ENCODE data around the gene BMP2K.

BMP2K gene

DNA sequence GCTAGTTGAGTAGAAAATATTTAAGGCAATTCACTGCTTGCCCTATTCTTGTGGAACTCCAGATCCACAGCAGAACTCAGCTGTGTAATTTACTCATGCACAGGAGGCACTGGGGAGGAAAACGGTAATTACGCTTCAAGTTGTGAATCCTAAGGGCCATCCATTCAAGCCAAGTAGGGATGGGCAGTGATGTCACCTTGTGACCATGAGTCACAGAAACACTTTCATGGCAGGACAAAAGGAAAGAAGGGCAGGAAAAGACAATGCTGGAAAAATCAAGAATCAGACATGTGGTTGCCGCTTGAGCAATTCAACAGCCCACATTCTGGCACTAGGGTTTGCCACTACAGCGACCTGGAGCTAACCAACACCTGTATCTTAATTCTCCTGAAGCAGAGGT lies 161.7 kb downstream of the BMP2K start:
- Histone ChIP-seq H3K9ac (ENCODE audit: low read depth, low read length) (no peak overlapping the region), H3K27me3 (ENCODE audit: control insufficient read depth, insufficient read depth, low read length) (peaks cover 15% of the 10 kb centered on the region), H3K4me3 (ENCODE audit: low read depth, low read length) (peak overlapping the region; percentile 95), H3K27ac (ENCODE audit: low read depth, low read length) (no peak overlapping the region), H3K4me1 (ENCODE audit: control insufficient read depth, insufficient read depth, low read length) (peaks cover 26% of the 10 kb centered on the region), H3K9me3 (ENCODE audit: control insufficient read depth, insufficient read depth, low read length) (no peaks in the 10 kb centered on the region), H3K36me3 (ENCODE audit: control insufficient read depth, insufficient read depth, low read length) (peaks cover 10% of the 10 kb centered on the region)

DNA sequence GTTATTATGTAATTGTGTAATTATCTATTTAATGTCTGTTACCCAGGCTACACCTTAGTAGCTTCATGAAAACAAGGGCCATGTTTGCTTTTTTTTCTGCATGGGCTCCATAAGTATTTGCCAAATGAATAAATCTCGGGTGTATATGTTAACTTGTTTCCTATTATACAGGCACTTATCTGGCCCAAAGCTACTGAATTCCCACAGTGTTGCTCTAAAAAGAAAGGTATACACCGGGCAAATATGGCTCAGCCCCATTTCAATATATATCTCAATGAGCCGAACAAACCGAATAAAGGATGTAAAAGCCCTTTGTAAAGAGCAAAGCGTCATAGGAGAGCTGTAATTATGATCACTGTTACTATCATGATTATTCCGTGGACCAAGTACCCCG lies 162.3 kb downstream of the BMP2K start:
- Histone ChIP-seq H3K9me3 (ENCODE audit: control insufficient read depth, insufficient read depth, low read length) (no peaks in the 10 kb centered on the region), H3K9ac (ENCODE audit: low read depth, low read length) (peak overlapping the region; percentile 84), H3K4me1 (ENCODE audit: control insufficient read depth, insufficient read depth, low read length) (peaks cover 29% of the 10 kb centered on the region), H3K4me3 (ENCODE audit: low read depth, low read length) (peak overlapping the region; percentile 95), H3K27ac (ENCODE audit: low read depth, low read length) (no peak overlapping the region), H3K36me3 (ENCODE audit: control insufficient read depth, insufficient read depth, low read length) (peaks cover 4% of the 10 kb centered on the region; the same call in 1 of the 2 replicates), H3K27me3 (ENCODE audit: control insufficient read depth, insufficient read depth, low read length) (peaks cover 15% of the 10 kb centered on the region)

DNA sequence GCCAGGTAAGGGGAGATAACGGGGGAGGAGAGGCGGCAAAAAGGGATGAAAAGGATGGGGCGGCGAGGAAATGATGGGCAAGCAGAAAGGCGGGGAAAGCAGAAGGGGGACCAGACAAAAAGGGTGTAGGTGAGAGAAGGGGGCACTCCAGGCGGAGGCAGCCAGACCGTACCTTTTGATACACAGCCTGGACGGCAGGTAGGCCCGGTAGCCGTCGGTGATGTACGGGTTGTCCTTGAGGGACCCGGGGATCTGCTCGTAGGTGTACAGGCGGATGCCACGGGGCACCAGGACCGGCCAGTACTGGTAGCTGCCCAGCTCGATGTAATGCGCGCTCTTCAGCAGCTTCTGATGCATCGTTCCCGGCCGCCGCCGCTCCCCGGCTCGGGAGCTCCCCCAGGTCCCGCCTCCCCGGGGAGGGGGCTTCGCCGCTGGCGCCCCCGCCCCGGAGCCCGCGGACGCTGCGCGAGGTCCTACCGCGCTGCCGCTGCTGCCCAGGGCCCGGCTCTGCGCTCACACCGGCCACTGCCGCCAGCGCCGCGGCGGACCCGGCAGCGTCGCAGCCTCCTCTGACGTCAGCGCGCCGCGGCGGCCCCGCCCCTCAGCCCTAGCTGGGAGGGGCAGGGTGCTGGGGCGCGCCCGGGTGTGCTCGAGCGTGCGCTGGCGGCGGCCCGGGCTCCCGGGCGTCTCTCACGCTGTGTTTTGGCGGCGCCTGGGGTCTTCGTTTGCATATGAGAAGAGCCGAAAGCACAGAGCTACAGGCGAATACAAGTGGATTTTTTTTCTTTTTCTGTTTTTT lies 162.9 kb downstream of the BMP2K start, which contains the start of gene PAQR3:
TSS of gene PAQR3 (minus strand) at position 571 of the 799 bp plus-strand sequence. CDS start at position 357, 214 bp downstream.
- peak within 1 kb of the TSS; percentile 67 for H3K27ac ChIP-seq (ENCODE audit: low read depth, low read length)
- H3K4me3 ChIP-seq (ENCODE audit: low read depth, low read length), result peak within 1 kb of the TSS; percentile 95

DNA sequence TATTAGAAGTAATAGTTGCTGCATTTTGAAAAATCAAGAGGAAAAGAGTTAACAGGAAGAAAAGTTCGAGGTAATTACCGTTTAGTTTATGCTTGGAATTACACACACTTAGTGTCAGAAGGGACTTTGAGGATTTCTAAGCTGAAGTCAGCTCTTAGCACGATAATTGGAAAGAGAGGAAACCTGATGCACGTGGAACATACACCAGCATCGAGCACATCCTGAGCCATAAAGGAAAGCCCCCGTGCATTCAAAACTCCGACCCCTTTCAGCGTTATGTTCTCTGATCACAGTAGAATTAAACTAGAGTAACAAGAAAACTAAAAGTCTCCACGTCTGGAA lies 163.5 kb downstream of the BMP2K start:
- peaks cover 15% of the 10 kb centered on the region for H3K27me3 ChIP-seq (ENCODE audit: control insufficient read depth, insufficient read depth, low read length)
- no peaks in the 10 kb centered on the region for H3K36me3 ChIP-seq (ENCODE audit: control insufficient read depth, insufficient read depth, low read length)
- peaks cover 29% of the 10 kb centered on the region for H3K4me1 ChIP-seq (ENCODE audit: control insufficient read depth, insufficient read depth, low read length)
- H3K4me3 ChIP-seq (ENCODE audit: low read depth, low read length), result peak overlapping the region; percentile 95
- H3K27ac ChIP-seq (ENCODE audit: low read depth, low read length), result peak overlapping the region; percentile 46
- H3K9me3 ChIP-seq (ENCODE audit: control insufficient read depth, insufficient read depth, low read length), result no peaks in the 10 kb centered on the region
- no peak overlapping the region for H3K9ac ChIP-seq (ENCODE audit: low read depth, low read length)

More for the DNA sequence above, 162.9 kb downstream of the BMP2K start, which contains the start of gene PAQR3:
- Histone ChIP-seq H3K27me3 (ENCODE audit: control insufficient read depth, insufficient read depth, low read length) (peaks cover 15% of the 10 kb centered on the region), H3K4me1 (ENCODE audit: control insufficient read depth, insufficient read depth, low read length) (peaks cover 29% of the 10 kb centered on the region), H3K9ac (ENCODE audit: low read depth, low read length) (peak within 1 kb of the TSS; percentile 84), H3K36me3 (ENCODE audit: control insufficient read depth, insufficient read depth, low read length) (peaks cover 2% of the 10 kb centered on the region; the same call in 1 of the 2 replicates), H3K9me3 (ENCODE audit: control insufficient read depth, insufficient read depth, low read length) (no peaks in the 10 kb centered on the region)

DNA sequence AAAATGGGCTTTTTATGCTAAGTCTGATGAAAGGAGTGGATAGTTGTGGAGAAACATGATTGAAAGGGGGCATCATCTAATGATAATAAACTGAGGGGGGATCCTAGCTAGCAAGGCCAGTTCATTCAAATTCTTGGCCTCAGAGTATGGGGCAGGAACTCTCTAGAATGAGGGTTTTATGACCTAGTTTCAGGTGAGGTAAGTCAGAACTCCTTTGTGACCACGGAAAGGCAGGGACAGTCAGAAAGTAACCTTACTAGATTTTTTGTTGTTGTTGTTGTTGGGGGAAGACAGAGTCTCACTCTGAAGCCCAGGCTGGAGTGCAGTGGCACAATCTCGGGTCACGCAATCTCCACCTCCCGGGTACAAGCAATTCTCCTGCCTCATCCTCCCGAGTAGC lies 164.6 kb downstream of the BMP2K start:
- Histone ChIP-seq H3K9ac (ENCODE audit: low read depth, low read length) (no peak overlapping the region), H3K36me3 (ENCODE audit: control insufficient read depth, insufficient read depth, low read length) (no peaks in the 10 kb centered on the region), H3K9me3 (ENCODE audit: control insufficient read depth, insufficient read depth, low read length) (no peaks in the 10 kb centered on the region), H3K27me3 (ENCODE audit: control insufficient read depth, insufficient read depth, low read length) (peaks cover 15% of the 10 kb centered on the region), H3K4me3 (ENCODE audit: low read depth, low read length) (no peak overlapping the region), H3K27ac (ENCODE audit: low read depth, low read length) (no peak overlapping the region), H3K4me1 (ENCODE audit: control insufficient read depth, insufficient read depth, low read length) (peaks cover 29% of the 10 kb centered on the region)

DNA sequence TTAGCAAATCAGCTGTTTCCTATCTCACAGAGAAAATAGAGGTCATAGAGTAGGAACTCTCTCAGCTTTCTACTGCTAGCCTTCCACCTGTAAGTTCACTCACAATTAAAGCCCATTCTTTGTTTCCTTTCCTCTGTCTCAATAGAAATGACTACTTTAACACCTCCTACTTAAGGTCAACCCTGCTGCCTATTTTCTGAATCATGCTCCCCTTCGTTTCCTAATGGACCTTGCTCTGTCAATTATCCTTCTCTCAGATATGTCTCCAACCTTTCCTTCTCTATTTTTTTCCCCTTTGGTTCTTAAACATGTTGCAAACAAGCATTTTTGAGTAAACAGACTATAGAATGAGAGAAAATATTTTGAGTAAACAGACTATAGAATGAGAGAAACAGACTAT lies 168.2 kb downstream of the BMP2K start:
- Histone ChIP-seq H3K9ac (ENCODE audit: low read depth, low read length) (no peak overlapping the region), H3K27ac (ENCODE audit: low read depth, low read length) (no peak overlapping the region), H3K27me3 (ENCODE audit: control insufficient read depth, insufficient read depth, low read length) (peaks cover 15% of the 10 kb centered on the region), H3K4me3 (ENCODE audit: low read depth, low read length) (no peak overlapping the region), H3K4me1 (ENCODE audit: control insufficient read depth, insufficient read depth, low read length) (peaks cover 13% of the 10 kb centered on the region), H3K9me3 (ENCODE audit: control insufficient read depth, insufficient read depth, low read length) (no peaks in the 10 kb centered on the region), H3K36me3 (ENCODE audit: control insufficient read depth, insufficient read depth, low read length) (no peaks in the 10 kb centered on the region)

DNA sequence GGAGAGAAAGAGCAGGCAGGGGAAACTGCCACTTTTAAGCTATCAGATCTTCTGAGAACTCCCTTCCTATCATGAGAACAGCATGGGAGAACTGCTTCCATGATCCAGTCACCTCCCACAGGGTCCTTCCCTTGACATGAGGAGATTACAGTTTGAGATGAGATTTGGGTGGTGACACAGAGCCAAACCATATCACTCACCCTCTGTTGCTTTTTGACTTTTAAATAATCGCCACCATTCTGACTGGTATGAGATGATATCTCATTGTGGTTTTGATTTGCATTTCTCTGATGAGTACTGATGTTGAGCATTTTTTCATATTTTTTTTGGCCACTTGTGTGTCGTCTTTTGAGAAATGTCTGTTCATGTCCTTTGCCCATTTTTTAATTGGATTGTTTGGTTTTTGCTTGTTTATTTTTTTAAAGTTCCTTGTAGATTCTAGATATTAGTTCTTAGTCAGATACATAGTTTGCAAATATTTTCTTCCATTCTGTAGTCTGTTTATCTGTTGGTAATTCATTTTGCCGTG lies 169.6 kb downstream of the BMP2K start:
- Histone ChIP-seq H3K4me3 (ENCODE audit: low read depth, low read length) (no peak overlapping the region), H3K9ac (ENCODE audit: low read depth, low read length) (no peak overlapping the region), H3K4me1 (ENCODE audit: control insufficient read depth, insufficient read depth, low read length) (peaks cover 6% of the 10 kb centered on the region; the same call in 1 of the 2 replicates), H3K27ac (ENCODE audit: low read depth, low read length) (no peak overlapping the region), H3K9me3 (ENCODE audit: control insufficient read depth, insufficient read depth, low read length) (no peaks in the 10 kb centered on the region), H3K27me3 (ENCODE audit: control insufficient read depth, insufficient read depth, low read length) (peaks cover 6% of the 10 kb centered on the region), H3K36me3 (ENCODE audit: control insufficient read depth, insufficient read depth, low read length) (no peaks in the 10 kb centered on the region)

DNA sequence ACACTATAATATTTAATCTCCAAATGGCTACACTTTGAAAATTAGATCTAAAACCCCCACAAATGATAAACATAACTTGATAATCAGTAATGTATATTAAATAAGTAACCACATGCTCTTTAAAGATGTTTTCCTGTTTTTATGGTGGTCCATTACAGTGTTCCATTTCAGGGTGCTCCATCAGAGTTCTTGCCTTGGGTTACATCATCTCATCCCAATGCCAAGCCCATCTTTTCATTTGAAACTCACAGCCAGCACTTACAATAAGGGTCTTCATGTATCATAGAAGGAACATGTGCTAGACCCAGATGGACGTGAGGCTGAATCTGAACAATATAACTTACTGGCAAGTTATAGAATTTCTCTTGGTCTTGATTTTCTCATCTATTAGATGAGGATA lies 173.6 kb downstream of the BMP2K start:
- H3K4me3 ChIP-seq (ENCODE audit: low read depth, low read length), result no peak overlapping the region
- no peak overlapping the region for H3K9ac ChIP-seq (ENCODE audit: low read depth, low read length)
- H3K36me3 ChIP-seq (ENCODE audit: control insufficient read depth, insufficient read depth, low read length), result no peaks in the 10 kb centered on the region
- H3K4me1 ChIP-seq (ENCODE audit: control insufficient read depth, insufficient read depth, low read length), result no peaks in the 10 kb centered on the region
- H3K9me3 ChIP-seq (ENCODE audit: control insufficient read depth, insufficient read depth, low read length), result no peaks in the 10 kb centered on the region
- H3K27me3 ChIP-seq (ENCODE audit: control insufficient read depth, insufficient read depth, low read length), result no peaks in the 10 kb centered on the region
- H3K27ac ChIP-seq (ENCODE audit: low read depth, low read length), result no peak overlapping the region

DNA sequence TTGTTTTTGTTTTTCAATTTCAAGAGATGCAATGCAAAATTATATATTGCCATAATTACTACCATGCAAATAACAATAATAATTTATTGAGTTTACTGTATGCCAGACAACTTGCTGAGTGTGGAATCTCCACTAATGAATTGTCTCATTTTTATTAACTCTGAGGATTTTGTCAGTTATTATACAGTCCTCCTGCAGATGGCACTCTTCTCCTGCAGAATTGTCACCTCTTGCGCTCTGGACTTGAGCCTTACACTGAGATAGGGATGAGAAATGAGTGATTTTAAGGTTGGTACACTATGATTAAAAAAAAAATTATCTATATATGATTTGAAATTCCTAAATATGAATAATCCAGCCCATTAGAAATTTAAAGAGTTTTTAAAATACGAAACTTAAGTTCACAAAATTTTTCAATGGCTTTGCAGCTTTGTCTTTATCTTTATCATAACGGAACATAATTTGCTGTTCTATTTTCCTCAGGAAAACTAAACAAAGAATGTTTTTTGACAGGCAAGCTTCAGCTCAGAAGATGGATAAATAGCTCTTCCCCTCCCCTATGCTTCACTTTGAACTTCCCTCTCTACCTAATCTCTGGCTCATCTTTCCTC lies 175.8 kb downstream of the BMP2K start:
- no peak overlapping the region for H3K27ac ChIP-seq (ENCODE audit: low read depth, low read length)
- H3K4me1 ChIP-seq (ENCODE audit: control insufficient read depth, insufficient read depth, low read length), result no peaks in the 10 kb centered on the region
- no peak overlapping the region for H3K4me3 ChIP-seq (ENCODE audit: low read depth, low read length)
- H3K36me3 ChIP-seq (ENCODE audit: control insufficient read depth, insufficient read depth, low read length), result no peaks in the 10 kb centered on the region
- H3K27me3 ChIP-seq (ENCODE audit: control insufficient read depth, insufficient read depth, low read length), result no peaks in the 10 kb centered on the region
- no peaks in the 10 kb centered on the region for H3K9me3 ChIP-seq (ENCODE audit: control insufficient read depth, insufficient read depth, low read length)
- H3K9ac ChIP-seq (ENCODE audit: low read depth, low read length), result no peak overlapping the region

DNA sequence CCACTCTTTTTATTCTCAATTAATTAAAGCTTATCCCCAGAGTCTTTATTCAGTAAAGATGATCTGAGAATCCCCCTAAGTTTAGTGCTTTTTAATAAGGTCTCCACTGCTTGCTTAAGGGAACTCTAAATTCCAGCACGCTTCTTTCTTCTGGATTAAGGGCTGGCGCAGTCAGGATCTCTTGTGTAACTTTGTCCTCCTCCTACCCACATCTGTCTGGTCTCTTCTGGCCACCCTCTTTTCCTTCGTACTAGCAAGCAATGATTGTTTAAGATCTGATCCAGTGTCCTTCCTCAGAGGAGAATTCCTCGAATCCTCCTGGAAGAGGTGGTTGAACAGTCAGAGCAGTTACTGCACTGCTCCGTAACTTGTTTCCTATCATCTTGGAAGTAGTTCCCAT lies 177.1 kb downstream of the BMP2K start:
- H3K4me1 ChIP-seq (ENCODE audit: control insufficient read depth, insufficient read depth, low read length), result no peaks in the 10 kb centered on the region
- H3K27ac ChIP-seq (ENCODE audit: low read depth, low read length), result no peak overlapping the region
- no peak overlapping the region for H3K9ac ChIP-seq (ENCODE audit: low read depth, low read length)
- no peak overlapping the region for H3K4me3 ChIP-seq (ENCODE audit: low read depth, low read length)
- H3K9me3 ChIP-seq (ENCODE audit: control insufficient read depth, insufficient read depth, low read length), result no peaks in the 10 kb centered on the region
- no peaks in the 10 kb centered on the region for H3K36me3 ChIP-seq (ENCODE audit: control insufficient read depth, insufficient read depth, low read length)
- H3K27me3 ChIP-seq (ENCODE audit: control insufficient read depth, insufficient read depth, low read length), result no peaks in the 10 kb centered on the region

Data from HUES48 (cell line).